Caco-2 (cell line): ENCODE results near the gene RSRC1. TPM values are rescaled to one million over a fixed set of nuclear protein-coding genes. Genes with fewer than 3 reads are reported as not detected.

Source experiments
- BruUV-seq: library from RNA; stranded (reverse); fragments of 400-500 nt; replicated peaks from 2 replicates; lab custom pipeline; 2021; lab: Mats Ljungman, UMichigan
- CTCF ChIA-PET: fragments of 300-600 bp; sonication (Branson Sonifier 250); formaldehyde crosslinking; loops from one replicate; lab custom pipeline; 2022; ENCODE audit warnings: antibody characterized with exemption; lab: Charles Lee
- POLR2A ChIA-PET: fragments of 300-600 bp; sonication (Branson Sonifier 250); formaldehyde crosslinking; loops from one replicate; lab custom pipeline; 2022; ENCODE audit warnings: antibody characterized with exemption; lab: Charles Lee
- DNase-seq, 2 experiments: peaks; one replicate each; pipeline versions ENCODE4 v3.0.0 to v3.0.0-alpha.2; 2020 to 2022
- H3K27me3 ChIP-seq: replicated peaks from 2 replicates; pipeline ENCODE4 v1.6.0; 2011; ENCODE audit warnings: low read length; ENCODE audit not compliant: control insufficient read depth, insufficient read depth
- H3K36me3 ChIP-seq: 2 replicates; pipeline ENCODE4 v1.5.1; 2011; ENCODE audit warnings: low read length; ENCODE audit not compliant: control insufficient read depth, insufficient read depth
- H3K4me1 ChIP-seq: fragments of 250-450 bp; sonication (Bioruptor Pico); 2 replicates; pipeline ENCODE4 v1.5.1; 2020; ENCODE audit warnings: mild to moderate bottlenecking
- H3K4me3 ChIP-seq: 2 replicates; pipeline ENCODE4 v1.5.1; 2011; ENCODE audit warnings: low read depth, mild to moderate bottlenecking, control low read depth, low read length
- H3K9me3 ChIP-seq: fragments of 250-450 bp; sonication (Bioruptor Pico); 2 replicates; pipeline ENCODE4 v1.5.1; 2020; ENCODE audit warnings: mild to moderate bottlenecking, moderate library complexity
- H3K27ac Mint-ChIP-seq: one replicate; pipeline ENCODE4 v1.8.0; 2022; ENCODE audit warnings: mixed read lengths; ENCODE audit not compliant: unreplicated experiment
- H3K27me3 Mint-ChIP-seq: one replicate; pipeline ENCODE4 v1.8.0; 2022; ENCODE audit warnings: mixed read lengths; ENCODE audit not compliant: insufficient read depth, unreplicated experiment
- H3K36me3 Mint-ChIP-seq: one replicate; pipeline ENCODE4 v1.8.0; 2022; ENCODE audit warnings: mild to moderate bottlenecking, mixed read lengths; ENCODE audit not compliant: insufficient read depth, unreplicated experiment
- H3K4me1 Mint-ChIP-seq: one replicate; pipeline ENCODE4 v1.8.0; 2022; ENCODE audit warnings: low read depth, mixed read lengths; ENCODE audit not compliant: unreplicated experiment
- H3K4me3 Mint-ChIP-seq: one replicate; pipeline ENCODE4 v1.8.0; 2022; ENCODE audit warnings: mild to moderate bottlenecking, moderate library complexity, mixed read lengths; ENCODE audit not compliant: unreplicated experiment
- H3K9me3 Mint-ChIP-seq: one replicate; pipeline ENCODE4 v1.8.0; 2022; ENCODE audit warnings: mixed read lengths; ENCODE audit not compliant: unreplicated experiment
- CTCF ChIP-seq, 2 experiments: fragments of 200-600 bp in 1 of 2; IDR thresholded peaks; 1 replicate in 1 of 2; 2 replicates in 1 of 2; pipeline versions ENCODE4 v1.5.1 to v1.8.0; 2011 to 2022; ENCODE audit warnings: antibody characterized with exemption in 1 of 2, control low read depth in 1 of 2, inconsistent platforms in 1 of 2, low read depth in 1 of 2, low read length in 1 of 2, mild to moderate bottlenecking in 1 of 2, moderate library complexity in 1 of 2; ENCODE audit not compliant: insufficient read depth in 1 of 2, severe bottlenecking in 1 of 2, unreplicated experiment in 1 of 2
- intact Hi-C: fragments of 100-400 bp; cut with micrococcal nuclease; formaldehyde crosslinking; loops from one replicate; pipeline ENCODE4 v1.10.0; 2022; ENCODE audit not compliant: unreplicated experiment
- total RNA-seq: library from RNA; stranded (reverse); gene quantifications from 2 replicates; pipeline ENCODE4 v1.2.3, GENCODE V29; 2022

The RSRC1 gene
- total RNA-seq, 1 experiment from 2014 or later, result 38.4 TPM

DNA sequence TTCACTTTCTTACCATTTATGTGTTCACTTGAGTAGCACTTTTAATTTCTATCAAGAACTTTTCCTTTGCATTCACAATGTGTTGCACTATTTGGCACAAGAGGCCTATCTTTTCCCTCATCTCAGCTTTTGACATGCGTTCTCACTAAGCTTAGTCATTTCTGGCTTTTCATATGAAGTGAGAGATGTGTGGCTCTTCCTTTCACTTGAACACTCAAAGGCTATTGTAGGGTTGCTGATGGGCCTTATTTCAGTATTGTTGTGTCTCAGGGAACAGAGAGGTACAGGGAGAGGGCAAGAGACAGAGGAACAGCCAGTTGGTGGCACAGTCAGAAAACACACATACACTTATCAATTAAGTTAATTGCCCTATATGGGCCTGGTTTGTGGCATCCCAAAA lies 333.7 kb downstream of the RSRC1 start:
- Histone ChIP-seq H3K4me3 (no peak overlapping the region), H3K36me3 (no peaks in the 10 kb centered on the region), H3K9me3 (no peaks in the 10 kb centered on the region), H3K27me3 (no peaks in the 10 kb centered on the region), H3K4me1 (no peaks in the 10 kb centered on the region)
- Mint-ChIP-seq H3K27me3 (no peaks in the 10 kb centered on the region), H3K9me3 (no peaks in the 10 kb centered on the region), H3K4me1 (no peaks in the 10 kb centered on the region), H3K27ac (no peak overlapping the region), H3K36me3 (no peaks in the 10 kb centered on the region), H3K4me3 (no peak overlapping the region)
- CTCF ChIA-PET, result no interaction called here
- no peak for TF ChIP-seq CTCF (IDR thresholded peaks at IDR 0.05; ENCODE audit: insufficient read depth in 1 of 2, low read depth in 1 of 2, low read length in 1 of 2, severe bottlenecking in 1 of 2, unreplicated experiment in 1 of 2)
- DNase-seq, result no peak
- POLR2A ChIA-PET, result no interaction called here
- BruUV-seq, result no TSS peak
- intact Hi-C loops, result no loop called here

DNA sequence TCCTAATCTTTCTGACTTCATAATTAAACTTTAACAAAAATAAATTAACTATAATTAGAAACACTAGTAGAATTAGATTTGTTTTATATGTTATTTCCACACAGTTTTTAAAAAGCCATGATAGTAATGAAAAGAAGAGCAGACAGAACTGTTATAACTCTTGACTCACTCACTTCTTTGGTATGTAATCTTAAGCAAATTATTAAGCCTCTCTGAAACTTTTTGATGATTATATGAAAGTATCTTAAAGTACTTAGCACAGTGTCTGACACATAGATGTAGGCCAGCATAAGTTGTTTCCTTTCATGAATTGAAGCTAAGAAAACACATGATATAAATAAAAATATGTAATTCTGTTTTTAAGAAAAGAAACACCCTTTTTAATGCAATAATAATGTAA lies 337.5 kb downstream of the RSRC1 start:
- intact Hi-C loops, result no loop called here
- BruUV-seq, result no TSS peak
- Histone ChIP-seq H3K36me3 (no peaks in the 10 kb centered on the region), H3K9me3 (no peaks in the 10 kb centered on the region), H3K4me3 (no peak overlapping the region), H3K4me1 (no peaks in the 10 kb centered on the region), H3K27me3 (no peaks in the 10 kb centered on the region)
- H3K36me3 Mint-ChIP-seq, result no peaks in the 10 kb centered on the region
- DNase-seq, result no peak
- no peak overlapping the region for H3K4me3 Mint-ChIP-seq
- H3K27me3 Mint-ChIP-seq, result no peaks in the 10 kb centered on the region
- peaks cover 8% of the 10 kb centered on the region for H3K4me1 Mint-ChIP-seq
- H3K9me3 Mint-ChIP-seq, result no peaks in the 10 kb centered on the region
- ChIA-PET CTCF (no interaction called here), POLR2A (no interaction called here)
- no peak for TF ChIP-seq CTCF (IDR thresholded peaks at IDR 0.05; ENCODE audit: insufficient read depth in 1 of 2, low read depth in 1 of 2, low read length in 1 of 2, severe bottlenecking in 1 of 2, unreplicated experiment in 1 of 2)
- H3K27ac Mint-ChIP-seq, result no peak overlapping the region

GRCh38 chr3:158451405-158452055 lies 341.6 kb downstream of the RSRC1 start:
- Mint-ChIP-seq H3K4me1 (peaks cover 8% of the 10 kb centered on the region), H3K4me3 (no peak overlapping the region), H3K27ac (no peak overlapping the region), H3K27me3 (no peaks in the 10 kb centered on the region), H3K9me3 (no peaks in the 10 kb centered on the region), H3K36me3 (no peaks in the 10 kb centered on the region)
- Histone ChIP-seq H3K4me1 (no peaks in the 10 kb centered on the region), H3K4me3 (no peak overlapping the region), H3K27me3 (no peaks in the 10 kb centered on the region), H3K9me3 (no peaks in the 10 kb centered on the region), H3K36me3 (no peaks in the 10 kb centered on the region)
- no TSS peak for BruUV-seq
- no peak for TF ChIP-seq CTCF (IDR thresholded peaks at IDR 0.05; ENCODE audit: insufficient read depth in 1 of 2, low read depth in 1 of 2, low read length in 1 of 2, severe bottlenecking in 1 of 2, unreplicated experiment in 1 of 2)
- no peak for DNase-seq
- POLR2A ChIA-PET, result no interaction called here
- CTCF ChIA-PET, result no interaction called here
- intact Hi-C loops, result no loop called here
